Aorta (tissue), 5 donors: ENCODE results near the gene WWOX. TPM values are rescaled to one million over a fixed set of nuclear protein-coding genes. Genes with fewer than 3 reads are reported as not detected.
A peak's percentile ranks its signal among the peaks of the same experiment; 100 is the strongest.

ENCODE experiments used
- ATAC-seq: fragments of 200-7000 bp; cut with Tn5 transposase; one replicate; pipeline ENCODE4 v1.9.1; 2022; ENCODE audit warnings: moderate library complexity; ENCODE audit not compliant: low FRiP score
- DNase-seq, 2 donors: peaks; one replicate each; pipeline ENCODE4 v3.0.0-alpha.2; 2020
- H3K27ac ChIP-seq, 2 donors: one replicate each; pipeline ENCODE4 v1.5.1; 2013; ENCODE audit warnings: low read length in 2 of 2, mild to moderate bottlenecking in 2 of 2, moderate library complexity in 2 of 2, control low read depth in 1 of 2, inconsistent platforms in 1 of 2, low read depth in 1 of 2
- H3K27me3 ChIP-seq, 2 donors: one replicate each; pipeline ENCODE4 v1.6.1; 2013; ENCODE audit warnings: control low read depth in 1 of 2, low read length in 1 of 2, mild to moderate bottlenecking in 1 of 2, moderate library complexity in 1 of 2; ENCODE audit not compliant: insufficient read depth in 2 of 2, control insufficient read depth in 1 of 2
- H3K36me3 ChIP-seq, 2 donors: one replicate each; pipeline ENCODE4 v1.6.1; 2013; ENCODE audit warnings: control low read depth in 1 of 2, low read length in 1 of 2, mild to moderate bottlenecking in 1 of 2; ENCODE audit not compliant: insufficient read depth in 2 of 2, control insufficient read depth in 1 of 2
- H3K4me1 ChIP-seq, 2 donors: one replicate each; pipeline ENCODE4 v1.6.1; 2013; ENCODE audit warnings: low read length in 2 of 2, control low read depth in 1 of 2, mild to moderate bottlenecking in 1 of 2, moderate library complexity in 1 of 2; ENCODE audit not compliant: insufficient read depth in 2 of 2, control insufficient read depth in 1 of 2
- H3K4me3 ChIP-seq, 2 donors: one replicate each; pipeline ENCODE4 v1.5.1; 2013; ENCODE audit warnings: low read length in 2 of 2, control low read depth in 1 of 2, mild to moderate bottlenecking in 1 of 2
- H3K9me3 ChIP-seq: one replicate; pipeline ENCODE4 v1.6.1; 2013; ENCODE audit warnings: mild to moderate bottlenecking, low read length; ENCODE audit not compliant: control insufficient read depth
- WGBS, 2 donors: extraction: QIAGEN DNeasy Blood & Tissue Kit; methylation state at CpG; one replicate each; pipeline ENCODE4 v1.1.7; 2013; 5-methylcytosine and 5-hydroxymethylcytosine counted together
- intact Hi-C, 2 donors: fragments of 100-400 bp; cut with DNase I; formaldehyde crosslinking; loops; one replicate each; pipeline versions ENCODE4 v1.14.2 to v1.15.0; 2022
- polyA plus RNA-seq, 2 donors: library from polyadenylated mRNA; stranded (reverse); fragments of 200-250 nt; gene quantifications; one replicate each; pipeline ENCODE4 v1.2.3, GENCODE V29; 2013
- total RNA-seq, 2 donors: library from RNA; stranded (reverse); fragmentation: NEBNext Ultra II Directional; extraction: Animal tissue kit (Norgen Biotek cat#: 25700); gene quantifications; one replicate each; pipeline ENCODE4 v1.2.1, GENCODE V29; 2021
- donor health status: healthy with polysubstance abuse.
- donor health status: Bipolar disorder and iron deficiency.
- donor health status: DM: no; HTN: no; CAD: no.
- donor health status: DM: no; HTN: no; CAD: no.
- donor health status: DM: yes; HTN: yes; CAD: no.

Gene WWOX
- total and polyA plus RNA-seq, 4 donors: 11.2 to 30.9 (median 14.6) TPM

DNA sequence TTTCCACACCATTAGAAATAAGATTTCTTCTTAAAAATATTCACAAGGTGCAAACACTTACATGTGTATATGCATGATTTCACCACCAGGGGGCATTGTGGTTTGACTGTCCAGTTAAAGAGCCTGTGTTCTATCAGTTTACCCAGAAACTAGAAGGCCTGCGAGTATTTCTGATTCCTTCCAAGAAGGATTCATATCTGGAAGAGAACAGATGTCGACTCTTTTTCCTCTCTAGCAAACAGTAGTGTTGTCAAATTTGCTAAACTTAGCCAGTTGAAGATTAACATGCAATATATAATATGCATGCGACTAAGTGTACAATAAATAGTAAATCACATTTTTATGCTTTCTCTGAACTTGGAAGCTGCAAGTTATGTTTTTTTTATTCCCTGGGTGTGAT is 404.1 kb downstream of the WWOX start:
- DNase-seq: no peak
- no peak for ATAC-seq
- Histone ChIP-seq H3K27me3 (no peaks in the 10 kb centered on the region), H3K4me1 (peaks cover 2 to 4% of the 10 kb centered on the region in 2 donors), H3K27ac (no peak overlapping the region), H3K36me3 (no peaks in the 10 kb centered on the region), H3K4me3 (no peak overlapping the region), H3K9me3 (no peaks in the 10 kb centered on the region)
- WGBS, 2 donors: 35 to 38% methylated on average over 3 of the region's 3 CpGs
- intact Hi-C loops: loop anchor here (5.0 to 10.0 kb wide), 2 partner anchors 269 to 1101 kb away; partner anchors contain the start of gene MAF (in 2 of the 2)

DNA sequence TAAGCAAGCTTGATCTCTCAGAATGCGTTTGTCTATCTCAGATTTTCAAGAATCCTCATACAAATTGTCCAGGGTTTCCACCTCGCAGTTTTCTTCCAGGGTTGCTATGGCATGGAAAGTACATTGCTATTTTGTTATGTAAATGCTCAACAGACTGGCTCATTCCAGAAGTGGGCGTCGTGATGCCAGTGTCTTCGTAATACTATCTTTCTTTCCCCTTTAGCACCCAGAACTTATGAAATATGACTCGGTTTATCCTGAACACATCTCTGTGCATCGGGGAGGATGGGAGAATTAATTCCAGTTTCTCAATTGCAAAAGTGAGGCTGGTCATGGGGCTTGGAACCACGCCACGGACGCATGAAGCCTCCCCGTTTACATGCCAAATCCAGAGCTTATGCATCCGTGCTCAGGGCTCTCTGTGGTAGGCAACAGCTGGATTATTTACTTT is 405.0 kb downstream of the WWOX start:
- no peaks in the 10 kb centered on the region for H3K9me3 ChIP-seq
- H3K27ac ChIP-seq: no peak overlapping the region
- peaks cover 2 to 4% of the 10 kb centered on the region in 2 donors for H3K4me1 ChIP-seq
- H3K27me3 ChIP-seq: no peaks in the 10 kb centered on the region
- ATAC-seq (no peak), DNase-seq (no peak)
- no peak overlapping the region for H3K4me3 ChIP-seq
- intact Hi-C loops: loop anchor here (5.0 to 10.0 kb wide), 2 partner anchors 268 to 1100 kb away; partner anchors contain the start of gene MAF (in 2 of the 2)
- 40 to 44% methylated on average over 12 of the region's 12 CpGs for WGBS, 2 donors
- no peaks in the 10 kb centered on the region for H3K36me3 ChIP-seq

DNA sequence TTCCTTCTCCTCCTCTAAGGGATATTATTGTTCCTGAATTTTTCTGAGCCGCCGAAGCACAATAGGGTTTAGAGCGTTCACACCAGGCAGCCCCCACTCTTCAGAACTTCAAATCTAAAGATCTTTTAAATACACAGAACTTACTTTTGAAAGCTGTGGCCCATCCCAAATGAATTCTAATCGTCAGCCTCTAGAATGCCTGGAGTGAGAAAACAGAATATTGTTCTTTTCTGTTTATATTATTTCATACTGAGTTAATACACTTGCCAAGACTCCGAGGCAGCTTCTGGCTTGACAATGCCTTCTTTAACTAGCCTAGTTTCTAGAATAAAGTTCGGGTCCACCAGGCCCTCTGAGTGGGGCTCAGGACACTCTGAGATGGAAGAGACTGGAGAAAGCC is 405.6 kb downstream of the WWOX start:
- H3K9me3 ChIP-seq: no peaks in the 10 kb centered on the region
- H3K36me3 ChIP-seq: no peaks in the 10 kb centered on the region
- ATAC-seq (no peak), DNase-seq (no peak)
- H3K27ac ChIP-seq: no peak overlapping the region
- intact Hi-C loops: loop anchor here (5.0 to 10.0 kb wide), 2 partner anchors 267 to 1100 kb away; partner anchors contain the start of gene MAF (in 2 of the 2)
- H3K4me1 ChIP-seq: peaks cover 2 to 4% of the 10 kb centered on the region in 2 donors
- H3K27me3 ChIP-seq: no peaks in the 10 kb centered on the region
- WGBS, 2 donors: 26 to 27% methylated on average over 6 of the region's 6 CpGs
- H3K4me3 ChIP-seq: no peak overlapping the region

GRCh38 chr16:78505544-78506366 is 406.3 kb downstream of the WWOX start:
- no peaks in the 10 kb centered on the region for H3K27me3 ChIP-seq
- intact Hi-C loops: loop anchor here (5.0 to 10.0 kb wide), 2 partner anchors 267 to 1099 kb away; partner anchors contain the start of gene MAF (in 2 of the 2)
- no peak overlapping the region for H3K27ac ChIP-seq
- H3K9me3 ChIP-seq: no peaks in the 10 kb centered on the region
- H3K4me3 ChIP-seq: peak overlapping the region; percentile 7 to 16
- WGBS, 2 donors: 6 to 8% methylated on average over 23 of the region's 23 CpGs
- no peaks in the 10 kb centered on the region for H3K36me3 ChIP-seq
- ATAC-seq (peak; percentile 90), DNase-seq (peak; percentile 84 to 85)
- H3K4me1 ChIP-seq: peaks cover 2 to 4% of the 10 kb centered on the region in 2 donors

DNA sequence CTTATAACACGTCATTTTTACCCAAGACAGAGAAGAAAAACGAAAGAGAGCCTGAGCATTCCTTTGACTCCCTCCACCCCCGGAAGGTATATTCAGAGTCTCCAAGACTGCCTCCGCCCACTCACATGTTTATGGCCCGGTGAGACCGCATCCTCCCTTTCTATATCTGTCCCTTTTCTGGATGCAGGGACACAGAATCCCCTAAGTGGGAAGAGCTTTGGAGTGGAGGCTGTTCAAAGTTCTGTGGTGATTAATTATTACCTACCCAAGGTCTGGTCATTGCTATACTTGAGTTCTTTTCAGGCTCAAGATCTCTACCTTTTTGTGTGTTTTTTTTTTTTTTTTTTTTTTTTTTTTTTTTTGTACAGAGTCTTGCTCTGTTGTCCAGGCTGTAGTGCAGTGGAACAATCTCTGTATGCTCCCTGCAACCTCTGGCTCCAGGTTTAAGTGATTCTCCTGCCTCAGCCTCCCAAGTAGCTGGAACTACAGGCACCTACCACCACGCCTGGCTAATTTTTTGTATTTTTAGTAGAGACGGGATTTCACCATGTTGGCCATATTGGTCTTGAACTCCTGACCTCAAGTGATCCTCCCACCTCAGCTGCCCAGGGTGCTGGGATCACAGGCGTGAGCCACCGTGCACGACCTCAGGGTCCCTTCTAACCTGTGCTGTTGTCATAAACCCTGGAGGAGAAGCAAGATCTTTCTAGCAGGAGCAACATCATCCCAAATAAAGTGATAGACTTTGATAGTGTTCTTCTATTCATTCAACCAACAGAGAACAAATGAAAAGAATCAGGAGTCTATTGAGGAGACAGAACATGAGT is 407.1 kb downstream of the WWOX start:
- H3K36me3 ChIP-seq: no peaks in the 10 kb centered on the region
- DNase-seq: no peak
- no peak overlapping the region for H3K27ac ChIP-seq
- no peak for ATAC-seq
- 47 to 50% methylated on average over 11 of the region's 11 CpGs for WGBS, 2 donors
- H3K4me1 ChIP-seq: peaks cover 2 to 4% of the 10 kb centered on the region in 2 donors
- intact Hi-C loops: loop anchor here (5.0 to 10.0 kb wide), 2 partner anchors 266 to 1098 kb away; partner anchors contain the start of gene MAF (in 2 of the 2)
- no peaks in the 10 kb centered on the region for H3K9me3 ChIP-seq
- no peaks in the 10 kb centered on the region for H3K27me3 ChIP-seq
- H3K4me3 ChIP-seq: peak overlapping the region in 1 of 2 donors; percentile 7

DNA sequence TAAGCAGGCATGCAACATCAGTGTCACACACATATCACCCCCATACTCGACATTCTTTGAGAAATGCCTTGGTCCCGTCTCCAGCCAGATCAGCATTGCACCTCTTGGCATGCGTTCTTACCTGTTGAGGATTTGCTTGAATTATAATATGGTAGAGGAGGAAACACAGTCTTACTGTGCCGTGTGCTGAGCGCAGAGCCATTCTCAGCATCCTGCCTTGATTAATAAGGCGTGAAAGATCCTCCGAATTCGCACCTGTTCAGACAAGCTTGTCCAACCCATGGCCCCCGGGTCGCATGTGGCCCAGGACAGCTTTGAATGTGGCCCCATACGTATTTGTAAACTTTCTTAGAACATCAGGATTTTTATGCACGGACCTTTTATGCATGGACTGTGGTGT is 408.1 kb downstream of the WWOX start:
- Histone ChIP-seq H3K36me3 (no peaks in the 10 kb centered on the region), H3K27me3 (no peaks in the 10 kb centered on the region), H3K4me1 (peaks cover 2 to 4% of the 10 kb centered on the region in 2 donors), H3K27ac (no peak overlapping the region), H3K4me3 (no peak overlapping the region), H3K9me3 (no peaks in the 10 kb centered on the region)
- intact Hi-C loops: loop anchor here (5.0 to 10.0 kb wide), 2 partner anchors 265 to 1097 kb away; partner anchors contain the start of gene MAF (in 2 of the 2)
- ATAC-seq (no peak), DNase-seq (no peak)
- WGBS, 2 donors: 95 to 96% methylated on average over 12 of the region's 12 CpGs

DNA sequence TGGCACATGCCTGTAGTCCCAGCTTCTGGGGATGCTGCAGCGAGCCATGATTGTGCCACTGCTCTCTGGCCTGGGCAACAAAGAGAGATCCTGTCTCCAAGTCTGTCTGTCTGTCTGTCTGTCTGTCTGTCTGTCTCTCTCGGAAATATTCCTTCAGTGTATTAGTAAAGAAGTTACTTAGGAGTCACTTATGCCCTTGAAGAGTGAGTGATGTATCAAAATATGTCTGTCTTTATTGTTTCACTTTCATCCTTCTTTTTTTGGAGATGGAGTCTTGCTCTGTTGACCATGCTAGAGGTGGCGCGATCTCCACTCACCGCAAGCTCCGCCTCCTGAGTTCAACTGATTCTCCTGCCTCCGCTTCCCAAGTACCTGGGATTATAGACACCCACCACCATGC is 410.5 kb downstream of the WWOX start:
- WGBS, 2 donors: 95 to 98% methylated on average over 7 of the region's 7 CpGs
- intact Hi-C loops: loop anchor here (5.0 to 10.0 kb wide), 2 partner anchors 262 to 1095 kb away; partner anchors contain the start of gene MAF (in 2 of the 2)
- DNase-seq: no peak
- ATAC-seq: no peak
- H3K27ac ChIP-seq: no peak overlapping the region
- no peaks in the 10 kb centered on the region for H3K9me3 ChIP-seq
- H3K36me3 ChIP-seq: no peaks in the 10 kb centered on the region
- no peaks in the 10 kb centered on the region for H3K27me3 ChIP-seq
- peaks cover 2 to 4% of the 10 kb centered on the region in 2 donors for H3K4me1 ChIP-seq
- H3K4me3 ChIP-seq: no peak overlapping the region

- ATAC-seq: no peak
- H3K9me3 ChIP-seq: no peaks in the 10 kb centered on the region
- no peak overlapping the region for H3K4me3 ChIP-seq
- no peaks in the 10 kb centered on the region for H3K36me3 ChIP-seq
- intact Hi-C loops: no loop called here
- H3K27me3 ChIP-seq: no peaks in the 10 kb centered on the region
- DNase-seq: no peak
- 96 to 97% methylated on average over 4 of the region's 4 CpGs for WGBS, 2 donors
- no peak overlapping the region for H3K27ac ChIP-seq
- peaks cover 0 to 2% of the 10 kb centered on the region in 2 donors for H3K4me1 ChIP-seq
These were observed 411.0 kb downstream of the WWOX start for GRCh38 chr16:78510496-78510895.
